Cortex of kidney (tissue), 1 donor: ENCODE data around the gene RNF17.

Source experiments
- DNase-seq: peaks from one replicate; lab custom pipeline; 2025; lab: John Stamatoyannopoulos, UW

RNF17 gene

GRCh38 chr13:24861617-24862362, 97.8 kb downstream of the RNF17 start:
- DNase-seq = no peak

- DNase-seq = no peak
These were observed 100.0 kb downstream of the RNF17 start for GRCh38 chr13:24863748-24864540.

GRCh38 chr13:24864579-24864978, 100.6 kb downstream of the RNF17 start:
- no peak for DNase-seq

DNA sequence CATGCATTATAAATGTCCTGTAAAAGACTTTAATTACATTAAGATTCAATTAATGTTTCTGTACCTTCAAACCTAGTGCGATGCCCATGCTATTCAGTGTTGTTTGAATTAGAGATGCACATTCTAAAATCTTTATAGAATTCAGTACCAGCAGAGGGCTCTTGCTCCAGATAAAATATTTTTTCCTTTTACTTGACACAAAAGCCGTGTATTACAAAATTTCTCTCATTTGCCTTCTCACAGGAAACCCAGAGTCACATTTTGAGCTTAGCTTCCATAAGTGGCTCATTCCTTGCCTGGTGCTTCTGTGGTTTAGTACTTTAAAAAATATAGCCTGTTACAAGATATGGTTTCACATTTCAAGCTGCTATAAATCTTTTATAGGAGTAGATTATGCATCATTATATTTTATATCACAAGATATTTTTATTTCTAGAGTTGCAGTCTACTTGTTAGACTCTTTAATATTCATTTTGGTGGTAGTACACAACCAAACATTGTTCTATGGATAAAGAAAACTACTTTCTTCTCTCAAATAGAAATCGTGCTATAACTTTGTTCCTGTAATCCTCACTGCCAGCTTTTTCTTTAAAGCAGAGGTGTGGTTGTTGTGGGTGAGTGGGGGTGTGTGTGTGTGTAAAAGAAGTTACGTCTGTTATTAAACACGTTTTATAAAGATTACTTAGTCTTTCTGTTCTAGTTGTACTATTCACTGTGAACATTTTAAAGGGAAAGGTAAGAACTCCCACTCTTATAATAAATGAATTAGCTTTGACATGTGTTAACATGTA, 101.4 kb downstream of the RNF17 start:
- DNase-seq = no peak

GRCh38 chr13:24866488-24866887, 102.5 kb downstream of the RNF17 start:
- DNase-seq = no peak

DNA sequence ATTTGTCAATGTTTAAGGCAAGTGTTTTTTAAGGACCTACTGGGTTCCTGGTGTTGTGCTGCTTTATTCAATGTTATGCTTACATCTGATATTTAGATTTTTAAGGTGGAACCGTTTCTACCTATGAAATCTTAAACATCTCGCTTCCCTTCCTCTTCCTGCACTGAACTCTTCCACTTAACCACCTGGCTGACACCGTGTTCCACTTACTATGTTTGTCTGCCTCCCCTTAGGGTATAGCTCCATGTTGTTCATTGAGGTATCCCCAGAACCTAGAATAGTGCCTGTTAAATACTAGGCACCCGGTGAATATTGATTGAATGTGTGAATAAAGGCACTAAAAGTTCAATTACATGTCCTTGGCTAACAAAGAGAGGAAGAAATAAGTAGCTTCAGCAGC, 104.9 kb downstream of the RNF17 start:
- DNase-seq = no peak

- DNase-seq = no peak
These were observed 106.4 kb downstream of the RNF17 start for GRCh38 chr13:24870380-24870760.

- DNase-seq = no peak
These were observed 111.6 kb downstream of the RNF17 start for GRCh38 chr13:24875566-24875965.

- no peak for DNase-seq
These were observed 113.6 kb downstream of the RNF17 start for GRCh38 chr13:24877531-24877930.

GRCh38 chr13:24878340-24878739, 114.4 kb downstream of the RNF17 start:
- no peak for DNase-seq

GRCh38 chr13:24882665-24883064, 118.7 kb downstream of the RNF17 start:
- no peak for DNase-seq

DNA sequence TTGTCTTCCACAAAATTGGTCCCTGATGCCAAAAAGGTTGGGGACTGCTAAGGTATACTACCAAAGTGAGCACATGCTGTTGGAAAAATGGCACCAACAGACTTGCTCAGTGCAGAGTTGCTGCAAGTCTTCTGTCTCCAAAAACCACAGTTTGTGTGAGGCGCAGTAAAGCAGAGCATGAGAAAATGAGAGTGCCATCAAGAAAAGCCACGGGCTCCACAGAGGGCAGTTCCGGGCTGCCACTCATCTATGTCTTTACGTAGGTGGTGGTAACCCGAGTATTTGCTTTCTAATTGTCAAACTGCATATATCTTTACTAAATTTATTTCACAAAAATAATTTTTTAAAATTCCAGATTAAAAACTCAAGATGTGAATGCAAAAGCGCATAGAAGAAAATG, 123.8 kb downstream of the RNF17 start:
- DNase-seq = no peak

GRCh38 chr13:24888291-24888931, 124.4 kb downstream of the RNF17 start:
- DNase-seq = no peak

DNA sequence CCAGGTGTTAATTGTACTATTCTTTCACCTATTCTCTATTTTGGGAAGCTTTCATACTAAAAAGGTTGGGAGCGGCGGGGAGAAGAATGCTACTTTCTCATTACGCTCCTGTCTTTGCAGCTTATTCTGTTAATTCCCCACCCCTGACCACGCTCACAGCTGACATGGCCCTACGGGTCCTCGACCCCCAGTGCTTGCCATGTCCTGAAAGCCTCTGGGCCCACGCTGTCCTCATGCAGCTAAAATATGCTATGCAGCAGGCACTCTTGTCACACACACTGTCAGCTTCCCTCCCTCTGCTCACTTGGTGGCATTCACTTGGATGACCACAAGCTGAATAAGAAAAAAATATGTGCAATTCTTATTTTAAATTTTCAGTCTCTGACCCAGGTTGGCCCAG, 126.3 kb downstream of the RNF17 start:
- no peak for DNase-seq

DNA sequence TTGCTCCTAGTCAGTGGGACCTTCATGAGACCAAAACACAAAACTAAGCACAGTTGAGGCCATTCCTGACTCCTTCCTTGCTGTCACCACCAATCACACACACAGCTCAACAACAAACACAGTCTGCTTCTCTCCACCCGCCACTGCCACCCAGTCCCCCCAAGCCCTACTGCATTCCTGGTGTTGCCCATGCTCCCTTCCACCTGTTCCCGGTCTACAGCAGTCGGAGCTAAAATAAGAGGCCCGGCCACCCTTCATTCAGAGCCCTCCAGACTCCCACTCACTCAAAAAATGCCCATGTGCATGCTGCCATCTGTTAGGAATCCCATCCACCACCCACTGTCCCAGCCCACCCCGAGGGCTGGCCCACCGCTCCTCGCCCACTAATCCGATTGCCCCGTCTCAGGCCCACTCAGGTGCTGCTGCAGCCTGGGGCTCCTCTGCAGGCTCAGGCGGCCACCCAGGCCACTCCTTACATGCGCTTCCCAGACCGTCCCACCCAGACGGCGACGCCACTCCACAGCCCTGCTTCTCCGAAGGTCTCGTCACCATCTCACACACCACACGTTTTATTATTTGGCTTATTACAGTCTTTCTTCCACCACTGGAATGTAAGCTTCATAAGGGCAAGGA, 127.6 kb downstream of the RNF17 start:
- no peak for DNase-seq

DNA sequence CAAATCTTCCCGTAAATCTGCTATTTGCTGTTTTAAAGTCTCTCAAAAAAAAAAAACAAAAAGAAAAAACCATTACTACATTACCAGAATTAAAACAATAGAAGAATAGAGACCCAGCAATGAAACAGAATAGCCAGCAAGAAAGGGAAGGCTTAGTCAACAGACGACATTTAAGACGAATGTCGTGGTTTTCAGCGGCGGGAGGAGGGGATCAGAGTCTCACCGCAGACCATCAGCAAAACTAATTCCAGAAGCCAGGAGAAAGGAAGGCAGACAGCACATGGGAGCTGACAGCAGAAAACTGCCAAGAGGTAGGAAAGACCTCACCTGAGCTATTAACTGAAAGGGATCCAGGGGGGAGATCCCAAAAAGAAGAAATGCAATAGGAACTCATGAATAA, 128.9 kb downstream of the RNF17 start:
- no peak for DNase-seq

DNA sequence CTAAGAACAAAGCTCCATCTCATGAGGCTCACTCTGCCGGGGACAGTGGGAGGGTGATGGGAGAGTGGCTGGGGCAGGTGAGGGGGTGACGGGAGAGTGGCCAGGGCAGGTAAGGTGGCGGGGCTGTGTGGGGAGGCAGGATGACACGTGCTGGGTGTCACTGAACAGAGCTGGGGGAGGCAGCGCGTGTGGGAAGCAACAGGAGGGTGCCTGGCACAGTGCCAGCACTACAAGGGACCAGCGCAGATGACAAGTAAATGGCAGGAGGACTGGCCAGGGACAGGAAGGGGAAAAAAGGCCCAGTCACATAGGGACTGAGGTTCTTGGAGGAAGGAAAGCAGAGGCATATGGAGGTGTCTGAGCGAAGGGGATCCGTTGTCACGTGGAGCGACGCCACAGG, 129.9 kb downstream of the RNF17 start:
- DNase-seq = no peak

GRCh38 chr13:24894277-24894971, 130.5 kb downstream of the RNF17 start:
- no peak for DNase-seq

DNA sequence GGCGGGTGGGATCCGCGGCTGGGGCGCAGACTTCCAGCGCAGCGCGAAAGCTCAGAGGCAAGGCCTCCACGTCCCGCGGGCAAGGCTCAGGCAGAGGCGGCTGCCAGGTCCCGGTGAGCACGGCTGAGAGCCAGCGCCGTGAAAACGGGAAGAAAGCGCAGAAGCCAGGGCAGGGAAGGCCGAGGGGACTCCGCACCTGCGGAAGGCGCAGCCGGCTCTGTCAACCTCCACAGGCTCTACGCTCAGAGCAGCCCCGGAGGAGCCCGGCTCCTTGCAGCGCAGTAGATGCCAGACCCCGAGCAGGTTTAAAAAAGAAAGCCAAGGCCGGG, 131.0 kb downstream of the RNF17 start:
- DNase-seq = no peak

GRCh38 chr13:24896061-24896460, 132.1 kb downstream of the RNF17 start:
- DNase-seq = no peak

DNA sequence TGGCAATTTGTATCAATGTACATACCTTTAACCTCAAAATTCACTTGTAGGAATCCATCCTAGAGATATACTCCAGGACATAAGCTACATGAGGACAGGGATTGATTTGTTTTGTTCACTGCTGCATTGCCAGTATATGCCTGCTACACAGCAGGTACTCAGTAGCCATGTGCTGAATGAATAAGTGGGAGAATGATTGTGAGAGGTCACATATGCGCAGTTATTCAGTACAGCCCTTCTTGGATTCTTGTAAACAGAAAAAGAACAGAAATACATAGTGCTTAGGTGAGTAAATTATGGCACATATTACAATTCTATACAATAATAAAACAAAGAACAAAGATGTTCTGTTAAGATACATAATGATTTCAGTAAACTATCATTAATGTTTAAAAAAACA, 133.3 kb downstream of the RNF17 start:
- DNase-seq = no peak
